Astrocyte (in vitro differentiated cells and primary cell): ENCODE data around the gene ACER1. TPM values are rescaled to one million over a fixed set of nuclear protein-coding genes. Genes with fewer than 3 reads are reported as not detected.

Source experiments
- DNase-seq: peaks from one replicate; pipeline ENCODE4 v3.0.0-alpha.2; 2010; ENCODE audit warnings: low read depth
- FAIRE-seq: peaks from 2 replicates; lab custom pipeline; 2011; peaks lifted over from hg19 to GRCh38; lab: Jason Lieb, UNC
- H2AFZ ChIP-seq: 2 replicates; pipeline ENCODE4 v1.6.0; 2012; ENCODE audit warnings: low read depth, low read length, inconsistent platforms
- H3K27ac ChIP-seq: 2 replicates; pipeline ENCODE4 v1.5.1; 2011; ENCODE audit warnings: low read depth, low read length, inconsistent platforms
- H3K27me3 ChIP-seq: 2 replicates; pipeline ENCODE4 v1.6.0; 2011; ENCODE audit warnings: low read length, inconsistent platforms; ENCODE audit not compliant: insufficient read depth
- H3K36me3 ChIP-seq: 2 replicates; pipeline ENCODE4 v1.5.1; 2011; ENCODE audit warnings: low read length, inconsistent platforms; ENCODE audit not compliant: insufficient read depth
- H3K4me1 ChIP-seq: 2 replicates; pipeline ENCODE4 v1.5.1; 2011; ENCODE audit warnings: low read length, inconsistent platforms; ENCODE audit not compliant: insufficient read depth
- H3K4me2 ChIP-seq: 2 replicates; pipeline ENCODE4 v1.6.0; 2012; ENCODE audit warnings: low read length, inconsistent platforms
- H3K4me3 ChIP-seq: 2 replicates; pipeline ENCODE4 v1.5.1; 2011; ENCODE audit warnings: low read depth, mild to moderate bottlenecking, low read length, inconsistent platforms; ENCODE audit not compliant: insufficient read depth
- H3K79me2 ChIP-seq: 2 replicates; pipeline ENCODE4 v1.6.0; 2012; ENCODE audit warnings: mild to moderate bottlenecking, low read length, inconsistent platforms; ENCODE audit not compliant: insufficient read depth
- H3K9ac ChIP-seq: 2 replicates; pipeline ENCODE4 v1.6.0; 2012; ENCODE audit warnings: mild to moderate bottlenecking, low read length, inconsistent platforms
- H3K9me3 ChIP-seq: 2 replicates; pipeline ENCODE4 v1.5.1; 2012; ENCODE audit warnings: low read depth, mild to moderate bottlenecking, low read length, inconsistent platforms; ENCODE audit not compliant: insufficient read depth
- H4K20me1 ChIP-seq: 2 replicates; pipeline ENCODE4 v1.6.0; 2012; ENCODE audit warnings: low read length, inconsistent platforms; ENCODE audit not compliant: insufficient read depth
- H3K27ac Mint-ChIP-seq: one replicate; pipeline ENCODE4 v1.8.0; 2021; ENCODE audit warnings: mild to moderate bottlenecking, mixed read lengths; ENCODE audit not compliant: unreplicated experiment
- H3K27me3 Mint-ChIP-seq: one replicate; pipeline ENCODE4 v1.8.0; 2021; ENCODE audit warnings: low read depth, mixed read lengths; ENCODE audit not compliant: unreplicated experiment
- H3K36me3 Mint-ChIP-seq: one replicate; pipeline ENCODE4 v1.8.0; 2021; ENCODE audit warnings: low read depth, mixed read lengths; ENCODE audit not compliant: unreplicated experiment
- H3K4me1 Mint-ChIP-seq: one replicate; pipeline ENCODE4 v1.8.0; 2021; ENCODE audit warnings: low read depth, mixed read lengths; ENCODE audit not compliant: unreplicated experiment
- H3K4me3 Mint-ChIP-seq: one replicate; pipeline ENCODE4 v1.8.0; 2021; ENCODE audit warnings: mild to moderate bottlenecking, moderate library complexity, mixed read lengths; ENCODE audit not compliant: unreplicated experiment
- H3K9me3 Mint-ChIP-seq: one replicate; pipeline ENCODE4 v1.8.0; 2021; ENCODE audit warnings: mild to moderate bottlenecking, mixed read lengths; ENCODE audit not compliant: unreplicated experiment
- CTCF ChIP-seq: IDR thresholded peaks from 2 replicates; pipeline ENCODE4 v1.5.1; 2011; ENCODE audit warnings: low read depth, mild to moderate bottlenecking, inconsistent platforms, low read length, moderate library complexity; ENCODE audit not compliant: insufficient read depth
- EZH2 ChIP-seq: IDR thresholded peaks from 2 replicates; pipeline ENCODE4 v1.6.1; 2012; ENCODE audit warnings: mild to moderate bottlenecking, low read length, inconsistent platforms; ENCODE audit not compliant: insufficient read depth
- total RNA-seq: library from RNA; stranded (reverse); gene quantifications from 2 replicates; pipeline ENCODE4 v1.2.1, GENCODE V29; 2021

ACER1 gene
- total RNA-seq, 1 donor from 2014 or later = not detected

GRCh38 chr19:6262519-6262918 lies 70.9 kb downstream of the ACER1 start:
- Histone ChIP-seq H3K27ac (no peak overlapping the region), H2AFZ (no peak overlapping the region), H3K4me3 (no peak overlapping the region), H4K20me1 (peaks cover 77% of the 10 kb centered on the region), H3K36me3 (peaks cover 12% of the 10 kb centered on the region), H3K9ac (no peak overlapping the region), H3K79me2 (peaks cover 86% of the 10 kb centered on the region), H3K4me1 (no peaks in the 10 kb centered on the region), H3K9me3 (no peaks in the 10 kb centered on the region), H3K4me2 (no peak overlapping the region), H3K27me3 (no peaks in the 10 kb centered on the region)
- H3K27me3 Mint-ChIP-seq = no peaks in the 10 kb centered on the region
- no peak overlapping the region for H3K4me3 Mint-ChIP-seq
- no peak for TF ChIP-seq EZH2
- TF ChIP-seq CTCF = no peak
- DNase-seq = no peak
- H3K4me1 Mint-ChIP-seq = peaks cover 4% of the 10 kb centered on the region
- H3K27ac Mint-ChIP-seq = no peak overlapping the region
- H3K9me3 Mint-ChIP-seq = no peaks in the 10 kb centered on the region
- no peak for FAIRE-seq
- peaks cover 6% of the 10 kb centered on the region for H3K36me3 Mint-ChIP-seq

- Histone ChIP-seq H3K36me3 (peaks cover 12% of the 10 kb centered on the region), H3K27ac (no peak overlapping the region), H3K9me3 (no peaks in the 10 kb centered on the region), H3K4me1 (no peaks in the 10 kb centered on the region), H3K27me3 (no peaks in the 10 kb centered on the region), H3K79me2 (peaks cover 87% of the 10 kb centered on the region), H3K9ac (no peak overlapping the region), H2AFZ (no peak overlapping the region), H3K4me3 (no peak overlapping the region), H4K20me1 (peaks cover 79% of the 10 kb centered on the region), H3K4me2 (no peak overlapping the region)
- no peak overlapping the region for H3K4me3 Mint-ChIP-seq
- H3K27me3 Mint-ChIP-seq = no peaks in the 10 kb centered on the region
- TF ChIP-seq CTCF (no peak), EZH2 (no peak)
- FAIRE-seq (no peak), DNase-seq (no peak)
- peaks cover 6% of the 10 kb centered on the region for H3K36me3 Mint-ChIP-seq
- H3K9me3 Mint-ChIP-seq = no peaks in the 10 kb centered on the region
- H3K4me1 Mint-ChIP-seq = peaks cover 4% of the 10 kb centered on the region
- H3K27ac Mint-ChIP-seq = no peak overlapping the region
Observed at GRCh38 chr19:6261883-6262282, 71.5 kb downstream of the ACER1 start.

- no peak for TF ChIP-seq EZH2
- peak; percentile 34 for TF ChIP-seq CTCF
- no peak for DNase-seq
- peaks cover 83% of the 10 kb centered on the region for H3K79me2 ChIP-seq
- H3K4me1 ChIP-seq = no peaks in the 10 kb centered on the region
- no peak overlapping the region for H3K27ac ChIP-seq
- H3K4me2 ChIP-seq = no peak overlapping the region
- Mint-ChIP-seq H3K27ac (no peak overlapping the region), H3K36me3 (peaks cover 6% of the 10 kb centered on the region), H3K27me3 (no peaks in the 10 kb centered on the region), H3K4me1 (peaks cover 4% of the 10 kb centered on the region), H3K4me3 (no peak overlapping the region), H3K9me3 (no peaks in the 10 kb centered on the region)
- no peaks in the 10 kb centered on the region for H3K27me3 ChIP-seq
- H3K4me3 ChIP-seq = no peak overlapping the region
- peaks cover 12% of the 10 kb centered on the region for H3K36me3 ChIP-seq
- H4K20me1 ChIP-seq = peaks cover 78% of the 10 kb centered on the region
- FAIRE-seq = no peak
- no peak overlapping the region for H2AFZ ChIP-seq
- no peak overlapping the region for H3K9ac ChIP-seq
- H3K9me3 ChIP-seq = no peaks in the 10 kb centered on the region
Observed at GRCh38 chr19:6260912-6261650, 72.3 kb downstream of the ACER1 start.
